Activated CD4-positive, alpha-beta memory T cell treated with anti-CD3 and anti-CD28 coated beads, Interleukin-2, amount 10 ng/mL, durations not matched to agents 7 days and 5 days (primary cell): Measurements from ENCODE around the gene QSOX2. TPM values are rescaled to one million over a fixed set of nuclear protein-coding genes. Genes with fewer than 3 reads are reported as not detected.
"Not testable (repeated sequence)": the region's sequence is repeated elsewhere in the genome, so short reads cannot be mapped to it uniquely, and the experiment has no call there.

Source experiments
- CTCF ChIA-PET: fragments of 350-600 bp; sonication (Branson Sonifier 250); formaldehyde crosslinking; loops from one replicate; lab custom pipeline; 2021; ENCODE audit warnings: antibody characterized with exemption, inconsistent platforms; lab: Charles Lee
- POLR2A ChIA-PET: fragments of 350-600 bp; sonication (Branson Sonifier 250); formaldehyde crosslinking; loops from one replicate; lab custom pipeline; 2021; ENCODE audit warnings: antibody characterized with exemption; lab: Charles Lee
- DNase-seq: peaks from one replicate; pipeline ENCODE4 v3.0.0-alpha.2; 2020
- H3K27ac Mint-ChIP-seq: one replicate; pipeline ENCODE4 v1.8.0; 2021; ENCODE audit warnings: mild to moderate bottlenecking, mixed read lengths
- H3K27me3 Mint-ChIP-seq: one replicate; pipeline ENCODE4 v1.8.0; 2021; ENCODE audit warnings: mixed read lengths
- H3K36me3 Mint-ChIP-seq: one replicate; pipeline ENCODE4 v1.8.0; 2021; ENCODE audit warnings: low read depth, mixed read lengths
- H3K4me1 Mint-ChIP-seq: one replicate; pipeline ENCODE4 v1.8.0; 2021; ENCODE audit warnings: mixed read lengths
- H3K4me3 Mint-ChIP-seq: one replicate; pipeline ENCODE4 v1.8.0; 2021; ENCODE audit warnings: mild to moderate bottlenecking, mixed read lengths
- H3K9me3 Mint-ChIP-seq: one replicate; pipeline ENCODE4 v1.8.0; 2021; ENCODE audit warnings: mixed read lengths
- total RNA-seq, 2 experiments: library from RNA; stranded (reverse); gene quantifications; one replicate each; pipeline ENCODE4 v1.2.3, GENCODE V29; 2021

The QSOX2 gene
- total RNA-seq, 2 experiments from 2014 or later: 12.4 to 13.4 TPM

DNA sequence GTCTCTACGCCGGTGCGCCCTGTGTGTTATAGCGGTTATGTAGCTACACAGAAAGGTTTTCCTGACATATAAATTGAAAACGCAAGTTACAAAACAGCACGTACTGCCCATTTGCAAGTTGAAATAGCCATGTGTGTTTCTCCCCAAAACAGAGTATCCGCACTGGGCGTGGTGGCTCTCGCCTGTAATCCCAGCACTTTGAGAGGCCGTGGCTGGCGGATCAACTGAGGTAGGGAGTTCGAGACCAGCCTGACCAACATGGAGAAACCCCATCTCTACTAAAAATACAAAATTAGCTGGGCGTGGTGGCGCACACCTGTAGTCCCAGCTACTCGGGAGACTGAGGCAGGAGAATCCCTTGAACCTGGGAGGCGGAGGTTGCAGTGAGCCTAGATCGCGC, 21.0 kb upstream of the QSOX2 start:
- not testable (repeated sequence) for H3K9me3 Mint-ChIP-seq, H3K4me1 Mint-ChIP-seq, H3K36me3 Mint-ChIP-seq, DNase-seq
- ChIA-PET POLR2A (interaction anchor here (1.1 to 2.2 kb wide), 8 partner anchors 10 to 97 kb away, joined by 3 to 11 read pairs (median 4); partner anchors contain the start of genes DNLZ and QSOX2), CTCF (interaction anchor here (1.2 to 2.1 kb wide), 5 partner anchors 12 to 144 kb away, joined by 3 to 7 read pairs (median 5); no protein-coding TSS in a partner anchor)
- peak overlapping the region; percentile 78 for H3K4me3 Mint-ChIP-seq
- H3K27ac Mint-ChIP-seq: peak overlapping the region; percentile 71
- peaks cover 11% of the 10 kb centered on the region for H3K27me3 Mint-ChIP-seq

DNA sequence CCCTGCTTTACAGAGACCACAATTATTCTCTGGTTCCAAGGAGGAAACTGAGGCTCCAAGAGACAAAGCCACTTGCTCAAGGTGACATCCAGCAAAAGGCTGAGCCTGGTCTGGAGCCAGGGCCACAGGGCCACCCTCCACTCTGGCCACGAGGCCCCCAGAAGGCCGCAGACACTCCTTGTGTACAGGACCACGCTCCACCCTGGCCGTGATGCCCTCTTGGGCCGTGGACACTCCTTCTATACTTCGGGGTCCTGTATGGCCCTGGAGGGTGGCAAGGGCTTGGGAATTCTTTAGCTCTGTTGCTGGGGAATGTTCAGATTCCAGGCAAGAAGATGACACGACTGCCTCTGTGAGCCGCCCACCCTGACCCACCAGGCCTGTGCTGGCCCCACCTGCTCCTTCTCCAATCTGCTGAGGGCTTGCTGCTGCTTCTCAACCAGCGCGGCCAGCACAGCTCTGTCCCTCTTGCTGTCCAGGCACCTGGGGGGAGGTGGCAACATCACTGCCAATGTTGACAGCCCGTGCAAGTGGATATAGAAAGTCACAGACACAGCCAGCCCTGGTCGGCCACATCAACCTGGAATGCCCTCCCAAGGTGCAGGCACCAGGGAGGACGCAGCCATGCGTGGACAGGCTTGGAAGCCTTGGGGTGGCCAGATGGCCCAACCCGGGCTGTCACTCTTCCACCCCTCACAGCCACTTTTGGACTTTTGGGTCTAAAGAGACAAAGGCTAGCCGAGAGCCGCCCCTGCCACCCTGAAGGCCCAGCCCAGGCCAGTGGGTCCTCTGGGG, 20.1 kb upstream of the QSOX2 start:
- no peak overlapping the region for H3K27ac Mint-ChIP-seq
- H3K36me3 Mint-ChIP-seq: no peaks in the 10 kb centered on the region
- H3K4me1 Mint-ChIP-seq: peaks cover 9% of the 10 kb centered on the region
- no peaks in the 10 kb centered on the region for H3K9me3 Mint-ChIP-seq
- H3K4me3 Mint-ChIP-seq: no peak overlapping the region
- ChIA-PET POLR2A (interaction anchor here (1.3 kb wide), 2 partner anchors 15 to 18 kb away, joined by 3 read pairs; no protein-coding TSS in a partner anchor), CTCF (no interaction called here)
- peaks cover 10% of the 10 kb centered on the region for H3K27me3 Mint-ChIP-seq
- DNase-seq: no peak

DNA sequence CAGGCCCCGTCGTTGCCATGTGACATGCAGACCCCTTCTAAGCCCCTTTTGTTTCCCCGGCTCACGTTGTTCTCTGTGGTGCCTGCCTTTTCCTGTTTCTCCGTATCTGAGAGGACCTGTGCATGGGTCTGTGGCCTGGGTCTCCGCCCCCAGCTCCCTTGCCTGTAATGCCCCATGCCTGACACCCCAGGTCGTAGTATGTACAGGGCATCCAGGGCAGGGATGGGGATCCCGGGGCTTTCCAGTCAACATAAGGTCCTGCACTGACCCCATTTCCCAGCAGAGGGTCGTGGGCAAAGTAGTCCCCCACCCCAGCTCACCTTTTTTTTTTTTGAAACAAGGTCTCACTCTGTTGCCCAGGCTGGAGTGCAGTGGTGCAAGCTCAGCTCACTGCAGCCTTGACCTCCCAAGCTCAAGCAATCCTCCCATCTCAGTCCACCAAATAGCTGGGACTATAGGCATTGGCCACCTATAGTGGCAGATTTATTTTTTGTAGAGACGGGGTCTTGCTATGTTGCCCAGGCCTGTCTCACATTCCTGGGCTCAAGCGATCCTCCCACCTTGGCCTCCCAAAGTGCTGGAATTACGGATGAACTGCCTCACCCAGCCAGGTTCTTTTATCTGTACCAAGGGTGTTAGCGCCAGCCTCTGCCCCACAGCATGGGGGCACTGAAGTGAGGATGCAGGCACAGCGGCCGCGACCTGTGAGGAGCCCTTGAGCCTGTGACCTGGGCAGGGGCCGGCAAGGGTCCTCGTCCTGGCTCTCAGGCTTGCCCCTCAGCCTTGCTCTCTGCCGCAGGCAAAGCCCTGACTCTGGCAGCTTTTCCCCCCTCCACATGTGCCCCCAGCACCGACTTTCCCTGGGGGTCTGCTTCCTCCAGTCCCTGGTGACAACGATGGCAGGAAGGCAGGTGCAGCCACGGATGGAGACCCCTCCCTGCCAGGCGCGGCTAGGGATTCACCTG, 19.1 kb upstream of the QSOX2 start:
- Mint-ChIP-seq H3K4me3 (no peak overlapping the region), H3K27ac (no peak overlapping the region), H3K9me3 (no peaks in the 10 kb centered on the region), H3K36me3 (no peaks in the 10 kb centered on the region), H3K4me1 (peaks cover 9% of the 10 kb centered on the region), H3K27me3 (peaks cover 9% of the 10 kb centered on the region)
- ChIA-PET CTCF (interaction anchor here (1.1 kb wide), 1 partner anchor 94 kb away, joined by 3 read pairs; no protein-coding TSS in a partner anchor), POLR2A (no interaction called here)
- no peak for DNase-seq

DNA sequence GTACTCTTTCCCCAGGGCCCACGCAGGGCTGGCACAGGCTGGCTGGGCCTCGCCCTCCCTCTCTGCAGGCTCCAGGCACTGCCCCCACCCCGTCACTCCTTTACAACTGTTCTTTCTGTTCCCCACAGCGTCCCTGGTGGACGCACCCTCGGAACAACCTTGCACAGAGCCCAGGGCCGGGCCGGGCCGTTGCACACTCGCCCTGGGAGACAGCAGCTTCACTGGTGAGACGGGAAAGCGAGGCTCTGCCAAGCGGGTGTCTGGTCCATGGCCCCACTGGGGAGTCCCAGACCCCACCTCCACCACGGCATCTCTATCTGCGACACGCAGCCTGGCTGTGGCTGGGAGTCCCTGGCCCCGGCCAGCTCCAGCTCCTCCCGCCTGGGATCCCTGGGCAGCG, 18.4 kb upstream of the QSOX2 start:
- ChIA-PET POLR2A (no interaction called here), CTCF (interaction anchor here (1.1 kb wide), 1 partner anchor 94 kb away, joined by 3 read pairs; no protein-coding TSS in a partner anchor)
- no peaks in the 10 kb centered on the region for H3K9me3 Mint-ChIP-seq
- peaks cover 6% of the 10 kb centered on the region for H3K27me3 Mint-ChIP-seq
- no peak overlapping the region for H3K4me3 Mint-ChIP-seq
- H3K4me1 Mint-ChIP-seq: peaks cover 9% of the 10 kb centered on the region
- H3K27ac Mint-ChIP-seq: no peak overlapping the region
- DNase-seq: no peak
- no peaks in the 10 kb centered on the region for H3K36me3 Mint-ChIP-seq

DNA sequence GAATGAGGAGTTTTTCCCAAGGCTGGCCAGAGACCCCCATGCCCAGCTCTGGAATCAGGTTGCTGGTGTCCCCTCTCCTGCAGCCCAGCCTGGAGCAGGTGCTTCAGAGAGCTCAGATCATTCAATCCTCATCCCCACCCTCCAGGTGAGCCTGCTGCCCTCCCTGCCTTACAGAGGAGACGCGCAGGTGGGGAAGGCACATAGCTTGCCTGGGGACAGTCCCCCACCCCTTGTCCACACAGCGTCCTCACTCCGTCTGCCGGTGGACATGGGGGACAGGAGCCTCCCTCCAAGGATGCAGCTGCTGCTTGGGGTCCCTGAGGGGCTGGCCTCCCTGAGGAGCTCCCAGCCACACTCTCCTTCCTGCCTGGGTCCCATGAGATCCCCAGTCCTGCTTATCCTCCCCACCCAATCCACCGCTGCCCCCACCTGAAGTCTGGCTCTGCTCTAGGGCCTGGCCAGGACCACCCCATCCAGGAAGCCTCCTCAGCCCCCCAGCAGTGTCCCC, 17.1 kb upstream of the QSOX2 start:
- H3K27me3 Mint-ChIP-seq: no peaks in the 10 kb centered on the region
- ChIA-PET CTCF (no interaction called here), POLR2A (no interaction called here)
- no peaks in the 10 kb centered on the region for H3K9me3 Mint-ChIP-seq
- H3K4me1 Mint-ChIP-seq: peaks cover 5% of the 10 kb centered on the region
- H3K4me3 Mint-ChIP-seq: no peak overlapping the region
- no peak for DNase-seq
- no peak overlapping the region for H3K27ac Mint-ChIP-seq
- no peaks in the 10 kb centered on the region for H3K36me3 Mint-ChIP-seq

DNA sequence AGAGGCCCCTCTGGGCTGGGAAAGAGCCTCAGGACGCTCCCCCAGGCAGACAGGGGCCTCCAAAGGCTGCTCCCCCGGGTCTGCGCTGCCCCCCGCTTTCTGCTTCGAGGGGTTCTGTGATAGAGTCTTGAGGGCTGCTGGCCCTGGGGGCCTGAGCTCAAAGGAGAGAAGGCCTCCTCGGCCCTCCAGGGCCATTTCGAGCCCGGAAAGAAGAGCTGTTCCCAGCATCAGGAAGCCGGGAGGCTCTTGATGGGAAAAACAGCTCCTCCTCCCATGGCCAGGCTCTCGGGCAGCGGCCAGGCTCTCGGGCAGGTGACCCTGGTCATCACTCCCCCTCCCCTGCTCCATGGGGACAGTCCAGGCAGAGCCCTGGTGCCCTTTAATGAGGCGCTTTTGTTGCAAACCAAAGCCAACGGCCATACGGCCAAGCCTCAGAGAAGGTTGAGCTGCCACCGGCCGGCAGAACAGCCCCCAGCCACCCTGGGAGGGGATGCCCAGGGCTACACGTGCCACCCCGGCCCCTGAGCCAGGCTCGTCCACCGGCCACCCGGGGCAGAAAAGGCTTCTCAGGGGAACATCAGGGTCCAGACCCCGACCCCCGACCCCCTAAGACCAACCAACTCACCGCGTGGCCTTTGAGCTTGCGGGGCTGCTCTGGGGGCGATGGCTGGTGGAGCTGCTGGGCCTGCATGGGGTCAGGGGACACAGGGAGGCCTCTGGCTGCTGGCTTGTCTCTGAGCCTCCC, 16.2 kb upstream of the QSOX2 start:
- POLR2A ChIA-PET: no interaction called here
- Mint-ChIP-seq H3K27ac (no peak overlapping the region), H3K9me3 (no peaks in the 10 kb centered on the region), H3K36me3 (no peaks in the 10 kb centered on the region), H3K27me3 (no peaks in the 10 kb centered on the region), H3K4me1 (peaks cover under 1% of the 10 kb centered on the region), H3K4me3 (no peak overlapping the region)
- no peak for DNase-seq
- CTCF ChIA-PET: interaction anchor here (0.5 kb wide), 1 partner anchor 372 kb away, joined by 4 read pairs; no protein-coding TSS in a partner anchor

DNA sequence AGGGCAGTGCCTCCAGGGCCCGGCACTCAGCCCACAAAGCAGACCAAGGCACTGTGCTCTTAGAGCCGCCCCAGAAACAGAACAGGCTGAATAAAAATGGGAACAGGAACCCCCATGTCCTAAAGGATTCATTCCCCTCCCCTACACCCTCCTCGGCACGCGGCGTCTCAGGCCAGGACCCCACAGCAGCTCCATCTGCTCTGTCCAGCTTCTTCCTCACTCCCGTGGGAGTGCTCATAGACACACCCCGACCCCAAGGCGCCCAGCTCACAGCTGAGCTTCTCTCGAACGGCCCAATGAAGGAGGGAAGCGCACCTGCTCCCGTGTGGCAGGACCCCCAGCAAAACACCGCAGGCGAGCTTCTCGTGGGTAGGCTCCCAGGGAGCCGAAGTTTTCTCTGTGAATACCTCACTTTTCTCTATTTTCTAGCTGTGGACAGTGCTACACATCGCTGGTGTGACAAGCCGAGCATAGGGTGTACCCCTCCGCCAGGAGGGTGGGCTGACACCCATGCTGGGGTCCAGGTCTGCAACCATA, 15.4 kb upstream of the QSOX2 start:
- no peak for DNase-seq
- no peaks in the 10 kb centered on the region for H3K36me3 Mint-ChIP-seq
- no peaks in the 10 kb centered on the region for H3K4me1 Mint-ChIP-seq
- no peaks in the 10 kb centered on the region for H3K9me3 Mint-ChIP-seq
- no peak overlapping the region for H3K27ac Mint-ChIP-seq
- ChIA-PET CTCF (interaction anchor here (0.7 kb wide), 1 partner anchor 36 kb away, joined by 3 read pairs; no protein-coding TSS in a partner anchor), POLR2A (no interaction called here)
- no peak overlapping the region for H3K4me3 Mint-ChIP-seq
- H3K27me3 Mint-ChIP-seq: no peaks in the 10 kb centered on the region

DNA sequence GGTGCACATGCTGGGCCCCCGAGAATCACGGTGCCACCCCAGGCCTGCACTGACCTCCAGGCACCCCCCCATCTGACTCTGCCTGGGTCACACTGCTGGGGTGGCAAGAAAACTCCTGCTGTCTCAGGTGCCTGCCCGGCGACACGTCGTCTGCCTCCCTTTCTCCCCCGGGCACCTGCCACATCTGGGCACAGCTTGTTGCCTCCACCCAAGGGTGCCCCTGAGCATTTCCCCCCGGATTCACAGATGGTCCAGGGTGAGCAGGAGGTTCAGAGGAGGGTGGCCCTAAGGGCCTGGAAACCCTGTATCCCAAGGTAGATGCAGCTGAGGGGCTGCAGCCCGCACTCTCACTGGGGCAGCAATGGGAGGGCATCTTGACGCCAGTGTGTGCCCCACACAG, 14.9 kb upstream of the QSOX2 start:
- CTCF ChIA-PET: interaction anchor here (0.6 to 0.7 kb wide), 2 partner anchors 35 to 371 kb away, joined by 3 read pairs; no protein-coding TSS in a partner anchor

DNA sequence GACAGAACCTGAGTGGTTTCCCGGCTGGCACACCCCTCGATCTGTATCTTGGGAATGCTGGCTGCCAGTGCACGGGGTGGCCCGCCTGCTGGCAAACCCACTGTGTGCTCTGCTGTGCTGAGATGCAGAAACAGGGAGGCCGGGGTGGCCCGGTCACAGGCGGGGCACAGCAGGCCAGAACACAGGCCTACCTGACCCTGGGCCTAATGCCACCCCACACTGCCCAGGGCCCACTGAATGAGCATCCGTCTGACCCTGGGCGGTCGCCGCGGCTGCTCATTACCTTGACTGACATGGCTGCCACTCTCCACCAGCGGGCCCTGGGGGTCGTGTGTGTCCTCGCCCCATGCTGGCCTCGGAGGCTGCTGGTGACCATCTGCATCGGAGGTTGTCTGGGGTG, 14.2 kb upstream of the QSOX2 start:
- no peak for DNase-seq
- ChIA-PET CTCF (no interaction called here), POLR2A (no interaction called here)
- no peaks in the 10 kb centered on the region for H3K4me1 Mint-ChIP-seq
- no peak overlapping the region for H3K4me3 Mint-ChIP-seq
- H3K9me3 Mint-ChIP-seq: no peaks in the 10 kb centered on the region
- H3K27ac Mint-ChIP-seq: no peak overlapping the region
- no peaks in the 10 kb centered on the region for H3K36me3 Mint-ChIP-seq
- H3K27me3 Mint-ChIP-seq: no peaks in the 10 kb centered on the region

More for the DNA sequence above, 14.9 kb upstream of the QSOX2 start:
- DNase-seq: no peak
- POLR2A ChIA-PET: no interaction called here
- Mint-ChIP-seq H3K27ac (no peak overlapping the region), H3K9me3 (no peaks in the 10 kb centered on the region), H3K36me3 (no peaks in the 10 kb centered on the region), H3K27me3 (no peaks in the 10 kb centered on the region), H3K4me3 (no peak overlapping the region), H3K4me1 (no peaks in the 10 kb centered on the region)

DNA sequence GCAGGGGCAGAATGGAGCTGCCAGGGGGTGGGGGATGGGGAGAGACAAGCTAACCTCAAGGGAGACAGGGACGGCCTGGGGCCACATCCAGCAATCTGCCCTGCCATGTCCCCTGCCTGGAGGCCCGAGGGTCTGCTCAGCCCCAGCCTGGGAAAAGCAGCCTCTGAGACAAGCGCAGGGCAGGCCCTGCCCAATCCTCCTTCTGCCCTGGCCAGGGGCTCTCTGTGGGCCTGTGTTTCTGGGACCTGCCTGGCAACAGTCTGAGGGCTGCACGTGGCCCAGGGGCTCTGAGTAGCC, 13.9 kb upstream of the QSOX2 start:
- no peak for DNase-seq
- H3K4me3 Mint-ChIP-seq: no peak overlapping the region
- ChIA-PET POLR2A (no interaction called here), CTCF (no interaction called here)
- H3K27me3 Mint-ChIP-seq: no peaks in the 10 kb centered on the region
- no peaks in the 10 kb centered on the region for H3K9me3 Mint-ChIP-seq
- no peaks in the 10 kb centered on the region for H3K4me1 Mint-ChIP-seq
- H3K36me3 Mint-ChIP-seq: no peaks in the 10 kb centered on the region
- no peak overlapping the region for H3K27ac Mint-ChIP-seq

DNA sequence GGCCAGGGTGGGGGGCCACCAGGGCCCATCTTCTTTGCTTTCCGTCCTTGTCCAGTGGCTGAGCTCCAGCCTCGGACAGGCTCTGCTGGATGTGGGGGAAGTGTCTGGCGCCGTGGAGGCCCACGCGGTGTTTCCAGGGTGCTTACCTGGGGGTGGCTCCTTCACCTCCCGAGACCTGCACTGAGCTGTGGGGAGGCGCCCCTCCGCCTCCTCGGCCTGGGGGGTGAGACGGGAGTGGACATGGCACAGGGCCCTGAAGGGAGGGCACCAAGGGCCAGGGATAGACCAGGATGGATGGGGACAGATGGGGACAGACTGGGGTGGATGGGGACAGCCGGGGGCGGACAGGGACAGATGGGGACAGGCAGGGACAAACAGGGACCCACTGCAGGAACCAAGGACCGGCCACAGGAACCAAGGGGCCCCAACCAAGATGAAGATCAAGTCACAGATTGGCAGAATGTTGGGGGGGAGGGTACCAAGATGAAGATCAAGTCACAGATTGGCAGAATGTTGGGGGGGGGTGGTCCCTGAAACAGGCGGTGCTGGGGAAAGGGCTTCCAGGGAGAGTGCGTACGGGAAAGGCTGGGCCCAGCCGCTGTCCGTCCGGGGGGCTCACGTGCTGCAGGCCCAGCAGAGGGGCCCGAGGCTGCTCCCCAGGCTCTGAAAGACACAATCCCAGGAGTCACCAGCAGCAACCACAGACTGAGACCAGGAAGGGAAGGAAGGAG, 13.3 kb upstream of the QSOX2 start:
- ChIA-PET CTCF (no interaction called here), POLR2A (no interaction called here)
- H3K36me3 Mint-ChIP-seq: no peaks in the 10 kb centered on the region
- DNase-seq: no peak
- H3K27ac Mint-ChIP-seq: no peak overlapping the region
- no peaks in the 10 kb centered on the region for H3K4me1 Mint-ChIP-seq
- no peak overlapping the region for H3K4me3 Mint-ChIP-seq
- H3K27me3 Mint-ChIP-seq: no peaks in the 10 kb centered on the region
- no peaks in the 10 kb centered on the region for H3K9me3 Mint-ChIP-seq

DNA sequence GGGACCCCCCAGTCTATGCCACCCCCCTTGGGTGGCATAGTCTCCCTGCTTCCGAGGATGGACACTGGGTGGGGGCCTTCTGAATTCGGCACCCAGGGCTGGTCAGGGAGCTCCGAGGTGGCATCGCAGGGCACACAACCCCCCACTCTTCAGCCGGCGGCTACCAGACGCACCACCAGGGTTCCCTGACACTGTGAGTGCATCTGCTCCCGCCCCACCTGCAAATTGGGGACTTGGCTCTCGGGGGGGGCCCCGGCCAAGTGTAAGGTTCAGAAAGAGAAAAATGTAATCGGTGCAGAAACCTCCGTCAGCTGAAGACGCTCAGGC, 12.7 kb upstream of the QSOX2 start:
- H3K4me3 Mint-ChIP-seq: no peak overlapping the region
- ChIA-PET CTCF (no interaction called here), POLR2A (no interaction called here)
- H3K27me3 Mint-ChIP-seq: no peaks in the 10 kb centered on the region
- no peak overlapping the region for H3K27ac Mint-ChIP-seq
- no peaks in the 10 kb centered on the region for H3K36me3 Mint-ChIP-seq
- no peaks in the 10 kb centered on the region for H3K9me3 Mint-ChIP-seq
- no peaks in the 10 kb centered on the region for H3K4me1 Mint-ChIP-seq
- DNase-seq: no peak
